ENCODE results near the gene FGF14. TPM values are rescaled to one million over a fixed set of nuclear protein-coding genes. Genes with fewer than 3 reads are reported as not detected.

The FGF14 gene
- total RNA-seq, 2 donors from 2014 or later = under 0.01 to 0.28 TPM

- TF ChIP-seq POLR2AphosphoS5 (IDR thresholded peaks at IDR 0.05) = no peak
- DNase-seq (ENCODE audit: low spot score) = no peak
- Histone ChIP-seq H3K27me3 (replicated peaks; ENCODE audit: insufficient read depth) (no peaks in the 10 kb centered on the region), H3K4me1 (replicated peaks) (no peaks in the 10 kb centered on the region), H3K36me3 (no peaks in the 10 kb centered on the region), H3K27ac (no peak overlapping the region), H3K4me3 (no peak overlapping the region), H3K9me3 (no peaks in the 10 kb centered on the region)
- intact Hi-C loops (cut with DNase I) = no loop called here
- WGBS = 94% methylated on average over 2 of the region's 2 CpGs
Measured at GRCh38 chr13:102359264-102359663, 42.6 kb downstream of the FGF14 start.

GRCh38 chr13:102355251-102355650 is 46.6 kb downstream of the FGF14 start:
- DNase-seq (ENCODE audit: low spot score) = no peak
- Histone ChIP-seq H3K36me3 (no peaks in the 10 kb centered on the region), H3K27ac (no peak overlapping the region), H3K27me3 (replicated peaks; ENCODE audit: insufficient read depth) (no peaks in the 10 kb centered on the region), H3K4me1 (replicated peaks) (no peaks in the 10 kb centered on the region), H3K9me3 (no peaks in the 10 kb centered on the region), H3K4me3 (no peak overlapping the region)
- TF ChIP-seq POLR2AphosphoS5 (IDR thresholded peaks at IDR 0.05) (no peak), POLR2A (IDR thresholded peaks at IDR 0.05) (no peak), CTCF (IDR thresholded peaks at IDR 0.05) (no peak)
- intact Hi-C loops (cut with DNase I) = no loop called here
- WGBS = 86% methylated on average over 3 of the region's 3 CpGs

GRCh38 chr13:102354011-102354410 is 47.8 kb downstream of the FGF14 start:
- intact Hi-C loops (cut with DNase I) = no loop called here
- DNase-seq (ENCODE audit: low spot score) = no peak
- TF ChIP-seq CTCF (IDR thresholded peaks at IDR 0.05) (no peak), POLR2AphosphoS5 (IDR thresholded peaks at IDR 0.05) (no peak)
- Histone ChIP-seq H3K36me3 (no peaks in the 10 kb centered on the region), H3K27ac (no peak overlapping the region), H3K9me3 (no peaks in the 10 kb centered on the region), H3K4me1 (replicated peaks) (no peaks in the 10 kb centered on the region), H3K4me3 (no peak overlapping the region), H3K27me3 (replicated peaks; ENCODE audit: insufficient read depth) (no peaks in the 10 kb centered on the region)
- WGBS = 50% methylated on average over 1 of the region's 1 CpG

GRCh38 chr13:102351521-102351920 is 50.3 kb downstream of the FGF14 start:
- Histone ChIP-seq H3K27ac (no peak overlapping the region), H3K27me3 (replicated peaks; ENCODE audit: insufficient read depth) (no peaks in the 10 kb centered on the region), H3K36me3 (no peaks in the 10 kb centered on the region), H3K9me3 (no peaks in the 10 kb centered on the region), H3K4me3 (no peak overlapping the region), H3K4me1 (replicated peaks) (no peaks in the 10 kb centered on the region)
- intact Hi-C loops (cut with DNase I) = no loop called here
- TF ChIP-seq POLR2A (IDR thresholded peaks at IDR 0.05) = no peak
- TF ChIP-seq CTCF (IDR thresholded peaks at IDR 0.05) = no peak
- TF ChIP-seq POLR2AphosphoS5 (IDR thresholded peaks at IDR 0.05) = no peak
- WGBS = 82% methylated on average over 5 of the region's 5 CpGs
- no peak for DNase-seq (ENCODE audit: low spot score)

GRCh38 chr13:102347490-102347889 is 54.4 kb downstream of the FGF14 start:
- no peak overlapping the region for H3K27ac ChIP-seq
- no peak overlapping the region for H3K4me3 ChIP-seq
- H3K36me3 ChIP-seq = no peaks in the 10 kb centered on the region
- no peaks in the 10 kb centered on the region for H3K27me3 ChIP-seq (replicated peaks; ENCODE audit: insufficient read depth)
- no peak for DNase-seq (ENCODE audit: low spot score)
- 73% methylated on average over 7 of the region's 7 CpGs for WGBS
- H3K4me1 ChIP-seq (replicated peaks) = no peaks in the 10 kb centered on the region
- intact Hi-C loops (cut with DNase I) = no loop called here
- TF ChIP-seq CTCF (IDR thresholded peaks at IDR 0.05) = no peak
- no peak for TF ChIP-seq POLR2A (IDR thresholded peaks at IDR 0.05)
- TF ChIP-seq POLR2AphosphoS5 (IDR thresholded peaks at IDR 0.05) = no peak
- H3K9me3 ChIP-seq = no peaks in the 10 kb centered on the region
